Mesenteric fat pad (tissue), 1 donor: ENCODE measurements around the gene LAT. TPM values are rescaled to one million over a fixed set of nuclear protein-coding genes. Genes with fewer than 3 reads are reported as not detected.
"Not testable (repeated sequence)": the region's sequence is repeated elsewhere in the genome, so short reads cannot be mapped to it uniquely, and the experiment has no call there.

Source experiments
- DNase-seq: peaks from one replicate; pipeline ENCODE4 v3.0.0-alpha.2; 2020; ENCODE audit warnings: low spot score
- total RNA-seq: library from RNA; stranded (reverse); fragmentation: NEBNext Ultra II Directional; extraction: Animal tissue kit (Norgen Biotek cat#: 25700); gene quantifications from one replicate; pipeline ENCODE4 v1.2.1, GENCODE V29; 2021
- donor health status: DM: yes; HTN: yes; CAD: no.

LAT gene
- total RNA-seq, 1 donor from 2014 or later = 4.1 TPM

GRCh38 chr16:28977703-28978662, 6.9 kb upstream of the LAT start:
- no peak for DNase-seq

GRCh38 chr16:28980330-28980729, 4.5 kb upstream of the LAT start:
- not testable (repeated sequence) for DNase-seq

GRCh38 chr16:28980929-28981328, 3.9 kb upstream of the LAT start:
- DNase-seq = no peak

- no peak for DNase-seq
Measured at GRCh38 chr16:28981517-28981916, 3.3 kb upstream of the LAT start.

- DNase-seq = no peak
Measured at GRCh38 chr16:28982418-28982817, 2.4 kb upstream of the LAT start.

GRCh38 chr16:28982949-28983348, 1.9 kb upstream of the LAT start:
- no peak for DNase-seq

- DNase-seq = no peak
Measured at GRCh38 chr16:28983644-28984043, 1.2 kb upstream of the LAT start.

GRCh38 chr16:28984091-28984490, 761 bp upstream of the LAT start:
- no peak for DNase-seq

GRCh38 chr16:28985211-28986041, 574 bp downstream of the LAT start:
- no peak for DNase-seq

GRCh38 chr16:28986046-28986445, 1.2 kb downstream of the LAT start:
- DNase-seq = no peak

- DNase-seq = no peak
Measured at GRCh38 chr16:28986492-28986891, 1.6 kb downstream of the LAT start.

- no peak for DNase-seq
Measured at GRCh38 chr16:28987170-28987853, 2.5 kb downstream of the LAT start.

- DNase-seq = no peak
Measured at GRCh38 chr16:28989363-28989762, 4.5 kb downstream of the LAT start.

- no peak for DNase-seq
Measured at GRCh38 chr16:28990375-28991040, 5.7 kb downstream of the LAT start.

- DNase-seq = no peak
Measured at GRCh38 chr16:28991687-28992086, 6.8 kb downstream of the LAT start.

- no peak for DNase-seq
Measured at GRCh38 chr16:28992496-28992895, 7.6 kb downstream of the LAT start.

GRCh38 chr16:28998837-28999236, 14.0 kb downstream of the LAT start:
- no peak for DNase-seq

GRCh38 chr16:28999577-28999976, 14.7 kb downstream of the LAT start:
- no peak for DNase-seq

GRCh38 chr16:29000019-29000418, 15.2 kb downstream of the LAT start:
- no peak for DNase-seq

- DNase-seq = not testable (repeated sequence)
Measured at GRCh38 chr16:29004496-29005139, 19.8 kb downstream of the LAT start.
